DOHH2 (cell line): ENCODE measurements around the gene NAALADL2.

ENCODE experiments used
- CTCF ChIP-seq: fragments of 200-600 bp; sonication (generic); IDR thresholded peaks from one replicate; pipeline ENCODE4 v1.5.1; 2014; ENCODE audit warnings: antibody characterized with exemption, mild to moderate bottlenecking, low read depth, low read length; ENCODE audit not compliant: poor library complexity, severe bottlenecking
- EZH2phosphoT487 ChIP-seq: fragments of 200-600 bp; sonication (generic); IDR thresholded peaks from 2 replicates; pipeline ENCODE4 v1.6.1; 2017; ENCODE audit warnings: borderline replicate concordance, mild to moderate bottlenecking, antibody characterized with exemption, low read length, moderate library complexity, mixed read lengths

GRCh38 chr3:175267121-175267531 is 408.0 kb downstream of the NAALADL2 start:
- TF ChIP-seq CTCF (no peak), EZH2phosphoT487 (no peak)
